Medulla oblongata (tissue), 1 donor: ENCODE measurements around the gene TRIM39.

Source experiments
- DNase-seq: peaks from one replicate; pipeline ENCODE4 v3.0.0-alpha.2; 2015; ENCODE audit errors: extremely low spot score

Gene TRIM39

DNA sequence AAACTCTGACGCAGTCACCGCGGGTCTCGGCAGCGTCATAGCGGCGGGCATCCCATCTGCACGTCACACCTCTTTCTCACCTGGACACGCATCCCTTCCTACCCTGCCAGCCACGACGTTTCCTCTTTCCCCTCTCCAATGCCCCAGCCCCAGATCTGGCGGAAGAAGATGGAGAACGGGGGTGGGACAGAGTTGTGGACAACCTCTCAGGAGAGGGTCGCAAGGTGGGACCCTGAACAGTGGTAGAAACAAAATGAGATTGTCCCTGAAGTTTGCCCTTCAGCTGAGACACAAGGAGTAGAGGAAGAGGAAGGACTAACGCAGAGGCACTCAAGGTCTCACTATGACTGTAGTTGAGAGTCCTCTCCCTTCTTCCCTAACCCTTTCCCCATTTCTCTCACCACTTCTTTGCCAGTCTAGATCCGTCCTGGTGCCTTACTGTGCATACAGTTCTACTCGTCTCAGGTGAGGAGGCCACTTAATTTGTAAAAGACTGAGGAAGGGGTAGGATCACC is 562 bp downstream of the TRIM39 start:
- no peak for DNase-seq

DNA sequence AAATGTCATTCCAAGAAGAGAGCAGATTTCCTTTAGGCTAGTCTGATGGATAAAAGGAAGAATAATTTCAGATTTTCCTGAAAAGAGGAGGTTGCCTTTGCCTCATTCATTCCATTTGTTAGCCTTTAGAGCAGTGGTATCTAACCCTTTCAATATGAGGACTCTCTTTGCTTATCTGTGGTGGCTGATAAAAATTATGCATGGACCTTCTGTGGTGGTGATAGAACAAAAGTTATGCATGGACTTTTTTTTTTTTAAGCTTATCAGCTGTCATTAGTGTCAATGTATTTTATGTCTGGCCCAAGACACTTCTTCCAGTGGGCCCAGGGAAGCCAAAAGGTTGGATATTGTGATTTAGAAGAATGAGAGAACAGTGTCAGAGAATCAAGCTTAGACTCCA is 1.7 kb downstream of the TRIM39 start:
- DNase-seq, result no peak

DNA sequence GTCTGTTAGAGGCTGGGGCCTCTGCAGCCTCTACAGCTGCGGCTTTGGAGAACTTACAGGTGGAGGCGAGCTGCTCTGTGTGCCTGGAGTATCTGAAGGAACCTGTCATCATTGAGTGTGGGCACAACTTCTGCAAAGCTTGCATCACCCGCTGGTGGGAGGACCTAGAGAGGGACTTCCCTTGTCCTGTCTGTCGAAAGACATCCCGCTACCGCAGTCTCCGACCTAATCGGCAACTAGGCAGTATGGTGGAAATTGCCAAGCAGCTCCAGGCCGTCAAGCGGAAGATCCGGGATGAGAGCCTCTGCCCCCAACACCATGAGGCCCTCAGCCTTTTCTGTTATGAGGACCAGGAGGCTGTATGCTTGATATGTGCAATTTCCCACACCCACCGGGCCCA is 2.6 kb downstream of the TRIM39 start:
- DNase-seq, result no peak

DNA sequence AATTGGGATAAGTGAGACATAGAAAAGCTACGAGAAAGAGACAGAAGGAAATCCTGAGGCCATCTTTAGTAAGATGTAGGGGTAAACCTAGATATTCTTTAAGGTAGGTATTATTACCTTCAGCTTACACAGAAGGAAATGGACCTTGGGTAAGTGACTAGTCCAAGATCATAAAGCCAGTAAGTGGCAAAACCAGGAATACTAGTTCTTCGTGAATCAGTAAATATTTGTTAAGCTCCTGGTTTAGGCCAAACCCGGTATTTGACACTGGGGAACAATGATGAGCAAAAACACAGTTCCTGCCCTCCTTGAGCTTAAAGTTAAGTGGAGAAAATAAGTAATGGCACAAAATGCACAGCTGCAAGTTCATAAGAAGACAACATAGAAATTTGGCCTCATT is 5.3 kb downstream of the TRIM39 start:
- DNase-seq, result no peak

DNA sequence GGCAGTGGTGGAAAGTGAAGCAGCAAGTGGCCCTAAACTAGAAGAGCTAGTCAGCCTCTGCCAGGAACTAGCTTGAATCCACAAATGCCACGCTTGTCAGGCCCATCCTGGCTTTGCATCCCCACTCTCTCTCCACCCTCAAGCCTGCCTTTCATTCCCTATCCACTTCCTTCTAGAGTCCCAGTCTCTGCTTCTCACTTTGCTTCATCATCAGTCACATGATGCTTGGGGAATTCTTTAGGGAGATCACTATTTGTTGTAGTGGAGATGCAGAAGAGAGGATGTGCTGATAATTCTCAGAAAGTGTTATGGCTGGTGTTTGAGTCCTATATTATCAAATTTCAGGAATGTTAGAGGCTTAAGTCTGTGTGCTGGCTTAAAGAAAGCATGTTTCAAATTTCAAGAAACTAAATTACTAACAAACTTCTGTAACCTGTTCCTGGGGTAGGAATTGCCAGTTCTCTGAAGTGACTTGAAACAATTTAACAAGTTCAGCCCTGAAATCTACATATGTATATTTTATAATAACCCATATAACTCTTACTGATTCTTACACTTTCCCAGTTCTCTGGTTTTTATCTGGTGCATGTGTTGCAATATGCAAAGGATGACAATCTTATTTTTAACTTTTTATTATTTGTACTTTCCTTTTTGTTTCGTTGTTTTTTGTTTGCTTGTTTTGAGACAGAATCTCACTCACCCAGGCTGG is 7.5 kb downstream of the TRIM39 start:
- no peak for DNase-seq

DNA sequence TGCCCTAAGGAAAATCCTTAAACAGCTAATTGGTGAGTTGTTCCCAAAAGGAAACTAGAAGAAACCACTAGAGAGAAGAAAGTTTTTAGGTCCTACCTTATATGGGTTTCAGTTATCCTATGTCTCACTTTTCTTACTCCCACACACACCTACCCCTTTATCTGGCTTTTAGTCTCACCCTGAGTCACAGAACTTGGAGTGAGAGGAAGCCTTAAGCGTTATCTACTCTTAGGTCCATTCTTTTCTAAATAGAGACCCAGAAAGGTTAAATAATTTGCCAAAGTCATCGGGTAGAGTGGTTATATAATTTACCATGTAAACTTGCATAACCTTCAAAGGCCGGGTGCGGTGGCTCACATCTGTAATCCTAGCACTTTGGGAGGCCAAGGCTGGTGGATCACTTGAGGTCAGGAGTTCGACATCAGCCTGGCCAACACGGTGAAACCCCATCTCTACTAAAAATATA is 13.9 kb downstream of the TRIM39 start:
- no peak for DNase-seq

DNA sequence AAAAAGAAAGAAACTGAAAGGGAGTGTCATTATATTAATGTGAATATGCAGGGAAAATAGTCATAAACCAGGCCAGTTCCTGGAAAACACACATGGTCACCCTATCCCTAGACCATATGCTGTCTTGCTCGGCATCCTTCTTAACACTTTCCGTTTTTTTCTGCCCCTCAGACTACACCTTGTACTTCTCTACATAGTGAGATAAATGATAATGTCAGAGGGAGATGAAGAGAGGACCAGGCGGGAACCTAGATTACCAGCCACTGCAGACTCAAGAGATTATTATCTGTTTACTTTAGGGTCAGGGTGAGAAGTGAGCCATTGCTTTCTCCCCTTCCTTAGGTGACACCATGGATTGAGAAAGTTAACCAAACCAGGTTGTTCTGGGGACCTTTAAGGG is 14.5 kb downstream of the TRIM39 start:
- DNase-seq, result no peak

DNA sequence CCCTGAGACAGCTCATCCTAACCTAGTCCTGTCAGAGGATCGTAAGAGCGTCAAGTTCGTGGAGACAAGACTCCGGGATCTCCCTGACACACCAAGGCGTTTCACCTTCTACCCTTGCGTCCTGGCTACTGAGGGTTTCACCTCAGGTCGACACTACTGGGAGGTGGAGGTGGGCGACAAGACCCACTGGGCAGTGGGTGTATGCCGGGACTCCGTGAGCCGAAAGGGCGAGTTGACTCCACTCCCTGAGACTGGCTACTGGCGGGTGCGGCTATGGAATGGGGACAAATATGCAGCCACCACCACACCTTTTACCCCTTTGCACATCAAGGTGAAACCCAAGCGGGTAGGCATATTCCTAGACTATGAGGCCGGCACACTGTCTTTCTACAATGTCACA is 15.0 kb downstream of the TRIM39 start:
- no peak for DNase-seq

DNA sequence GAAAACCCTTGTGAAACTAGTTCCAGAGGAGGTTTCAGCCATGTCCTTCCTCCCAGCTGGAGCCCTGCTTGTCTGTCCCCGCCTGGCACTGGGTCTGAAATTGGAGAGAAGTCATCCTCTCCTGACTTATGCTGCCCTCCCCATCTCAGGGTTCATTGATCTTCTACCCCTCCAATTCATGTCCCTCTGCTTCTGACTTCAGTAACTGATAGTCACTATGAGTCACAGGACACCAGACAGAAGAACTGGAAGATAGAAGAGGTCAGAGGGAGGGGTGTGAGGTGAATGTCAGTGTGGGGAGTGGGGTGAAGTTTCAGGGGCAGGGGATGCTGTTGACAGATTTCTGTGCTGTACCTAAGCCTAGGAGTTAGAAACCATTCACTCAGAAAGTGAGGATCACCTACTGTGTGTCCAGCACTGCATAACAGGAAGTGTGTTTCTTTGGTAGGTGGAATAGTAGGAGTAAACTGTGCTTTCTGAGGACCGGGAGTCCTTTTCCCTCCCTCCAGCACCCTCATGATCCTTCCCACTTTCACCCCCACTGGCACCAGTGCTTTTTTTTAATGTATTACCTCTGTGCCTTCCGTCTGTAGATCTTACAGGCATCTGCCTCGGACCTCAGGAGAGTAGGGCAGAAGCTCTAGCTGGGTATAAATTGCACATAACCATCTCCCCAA is 17.6 kb downstream of the TRIM39 start:
- DNase-seq, result no peak

DNA sequence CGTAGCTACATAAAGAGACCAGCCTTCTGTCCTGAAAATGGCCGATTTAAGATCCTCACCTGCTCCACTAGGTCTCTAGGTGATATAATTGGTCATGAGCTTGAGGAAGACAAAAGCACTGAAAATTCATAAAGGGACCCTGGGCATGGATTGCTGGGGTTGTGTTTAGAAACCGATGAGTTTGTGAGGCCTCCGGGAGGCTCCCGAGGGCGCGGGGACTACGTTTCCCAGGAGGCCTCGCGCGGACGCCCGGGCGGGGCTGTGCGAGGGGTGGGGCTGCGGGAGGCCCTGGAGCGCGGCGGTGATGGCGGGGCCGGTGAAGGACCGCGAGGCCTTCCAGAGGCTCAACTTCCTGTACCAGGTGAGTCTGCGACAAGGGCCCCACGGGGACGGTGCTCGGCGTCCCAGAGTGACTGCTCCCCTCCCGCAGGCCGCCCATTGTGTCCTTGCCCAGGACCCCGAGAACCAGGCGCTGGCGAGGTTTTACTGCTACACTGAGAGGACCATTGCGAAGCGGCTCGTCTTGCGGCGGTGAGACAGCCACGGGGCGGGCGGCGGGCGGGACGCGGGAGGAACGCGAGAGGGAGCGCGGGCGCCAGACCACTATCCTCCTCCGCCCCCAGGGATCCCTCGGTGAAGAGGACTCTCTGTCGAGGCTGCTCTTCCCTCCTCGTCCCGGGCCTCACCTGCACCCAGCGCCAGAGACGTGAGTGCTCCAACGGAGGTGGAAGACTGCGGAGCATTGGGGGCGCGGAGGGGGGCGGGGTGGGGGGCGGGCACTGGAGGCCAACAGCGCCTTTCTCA is 18.3 kb downstream of the TRIM39 start, which contains the start of gene RPP21:
Gene RPP21 (plus strand): TSS at position 289 of the 804 bp plus-strand sequence. CDS start 16 bp downstream, at position 305.
- peak; percentile 86 for DNase-seq

DNA sequence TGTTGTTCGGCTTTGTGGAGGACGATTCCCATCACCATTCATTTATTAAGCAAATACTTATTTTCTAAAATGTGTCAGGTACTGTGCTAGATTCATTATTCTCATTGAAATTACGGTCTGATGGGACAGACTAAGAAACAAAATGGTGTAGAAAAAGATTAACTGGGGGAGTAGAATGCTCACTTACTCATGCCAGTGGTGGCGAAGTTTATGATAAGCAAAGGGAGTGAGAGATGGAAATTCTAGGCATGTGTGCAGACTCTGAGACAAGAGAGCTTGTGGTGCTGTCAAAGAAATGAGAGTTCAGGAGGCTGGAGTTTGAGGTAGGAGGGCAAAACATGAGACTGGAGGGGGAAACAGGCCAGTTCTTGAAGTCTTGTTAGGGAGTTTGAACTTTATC is 19.1 kb downstream of the TRIM39 start:
- no peak for DNase-seq

DNA sequence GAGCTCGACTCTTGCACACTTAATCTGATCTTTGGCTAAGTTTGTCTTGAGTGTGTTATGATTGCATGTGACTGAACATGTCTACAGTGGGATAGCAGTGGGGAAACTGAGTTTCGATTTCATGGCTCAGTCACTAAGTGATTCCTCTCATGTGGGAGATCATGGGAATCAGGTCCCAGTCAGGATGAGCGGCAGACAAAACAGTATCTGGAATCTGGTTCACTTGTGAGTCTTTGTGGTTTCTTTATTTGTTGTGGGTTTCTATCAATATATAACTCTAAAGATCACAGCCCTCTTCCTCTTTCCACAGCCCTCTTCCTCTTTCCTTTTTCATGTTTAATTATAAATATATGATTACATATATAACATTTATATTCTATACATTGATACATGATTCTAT is 22.2 kb downstream of the TRIM39 start:
- DNase-seq, result no peak

DNA sequence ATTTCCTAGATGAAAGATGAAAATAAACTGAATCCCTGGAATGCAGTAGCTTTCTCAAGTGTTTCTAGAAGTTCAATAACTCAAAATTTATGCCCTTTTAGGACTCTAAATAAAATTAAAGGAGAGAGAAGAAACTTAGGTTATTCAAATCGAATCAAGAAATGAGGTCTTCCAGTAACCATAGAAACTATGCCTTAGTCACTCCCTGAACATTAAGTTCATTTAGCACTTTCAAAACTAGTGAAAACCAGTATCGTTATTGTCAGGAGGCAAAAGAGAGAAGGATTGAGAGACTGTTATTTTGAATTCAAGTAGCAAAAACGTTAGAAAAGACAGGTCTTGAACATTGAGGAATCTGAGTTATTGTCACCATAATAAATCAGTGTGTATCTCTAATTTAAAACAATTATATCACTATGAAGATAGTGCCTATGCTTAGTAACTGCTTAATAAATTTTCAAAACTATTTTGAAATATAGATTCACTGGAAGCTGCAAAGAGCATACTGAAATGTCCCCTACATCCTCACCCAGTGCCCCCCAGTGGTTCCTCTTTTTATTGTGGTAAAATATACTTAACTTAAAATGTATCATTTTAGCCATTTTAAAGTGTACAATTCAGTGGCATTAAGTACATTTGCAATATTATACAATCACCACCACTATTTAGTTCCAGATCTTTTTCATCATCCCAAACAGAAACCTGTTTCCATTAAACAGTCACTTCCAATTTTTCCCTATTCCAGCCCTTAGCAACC is 22.9 kb downstream of the TRIM39 start:
- DNase-seq, result no peak

DNA sequence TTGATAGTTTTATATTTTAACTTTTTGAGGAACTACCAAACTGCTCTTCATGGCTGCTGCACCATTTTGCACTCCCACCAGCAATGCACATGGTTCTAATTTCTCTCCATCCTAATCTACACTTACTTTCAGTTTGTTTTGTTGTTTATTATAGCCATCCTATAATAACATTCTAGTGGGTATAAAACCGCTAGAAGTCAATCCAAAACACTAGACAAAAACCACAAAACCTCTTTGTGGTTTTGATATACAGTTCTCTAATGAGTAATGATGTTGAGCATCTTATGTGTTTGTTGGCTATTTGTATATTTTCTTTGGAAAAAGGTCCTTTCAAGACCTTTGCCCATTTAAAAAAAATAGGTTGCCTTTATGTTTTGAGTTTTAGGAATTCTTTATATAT is 23.8 kb downstream of the TRIM39 start:
- no peak for DNase-seq

DNA sequence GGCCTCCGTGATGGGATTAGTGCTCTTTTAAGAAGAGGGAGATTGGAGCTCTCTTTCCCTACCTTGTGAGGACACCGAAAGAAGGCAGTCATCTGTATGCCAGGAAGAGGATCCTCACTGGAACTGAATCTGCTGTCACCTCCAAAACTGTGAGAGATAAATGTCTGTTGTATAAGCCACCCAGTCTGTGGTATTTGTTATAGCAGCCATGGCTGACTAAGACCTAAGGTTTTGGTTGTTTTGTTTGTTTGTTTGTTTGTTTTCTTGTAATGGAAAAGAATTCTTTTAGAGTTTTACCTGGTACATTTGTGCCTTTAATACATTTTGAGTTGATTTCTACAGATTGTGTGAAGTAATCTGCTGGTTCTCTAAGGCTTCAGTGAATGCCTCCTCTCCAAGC is 25.8 kb downstream of the TRIM39 start:
- no peak for DNase-seq

DNA sequence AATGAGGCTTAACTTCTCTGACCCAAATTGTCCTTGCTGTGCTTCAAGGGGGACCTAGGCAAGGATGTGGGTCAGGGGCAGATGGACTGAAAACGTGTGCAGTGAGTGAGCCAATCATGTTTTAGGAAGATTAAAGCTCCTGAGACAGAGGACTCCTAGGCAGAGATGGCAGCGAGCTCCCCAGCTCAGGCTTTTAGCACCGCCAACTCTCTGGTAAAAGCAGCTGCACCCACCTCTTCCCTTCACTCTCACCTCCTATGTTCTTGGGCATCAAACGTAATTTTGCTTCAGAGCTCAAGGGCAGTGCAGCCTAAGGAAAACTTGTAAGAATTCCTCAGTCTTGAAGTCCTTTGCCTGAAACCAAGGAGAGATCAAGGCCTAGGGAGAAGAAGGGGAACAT is 28.6 kb downstream of the TRIM39 start:
- no peak for DNase-seq

DNA sequence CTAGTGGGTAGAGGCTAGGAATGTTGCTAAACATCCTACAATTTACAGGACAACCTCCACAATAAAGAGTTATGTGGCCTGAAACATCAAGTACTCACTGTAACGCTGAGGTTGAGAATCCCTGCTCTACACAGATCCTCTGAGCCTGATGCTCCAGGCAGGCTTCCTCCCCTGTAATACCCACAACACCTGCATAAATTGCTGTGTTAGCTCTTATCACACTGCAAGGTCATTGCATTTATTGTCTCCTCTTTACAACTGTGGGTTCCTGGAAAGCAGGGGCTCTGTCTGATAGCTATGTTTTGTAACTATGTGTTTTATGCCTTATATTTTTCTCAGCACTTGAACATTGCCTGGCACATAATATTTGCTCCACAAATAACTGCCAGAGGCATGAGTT is 29.8 kb downstream of the TRIM39 start:
- DNase-seq, result no peak

DNA sequence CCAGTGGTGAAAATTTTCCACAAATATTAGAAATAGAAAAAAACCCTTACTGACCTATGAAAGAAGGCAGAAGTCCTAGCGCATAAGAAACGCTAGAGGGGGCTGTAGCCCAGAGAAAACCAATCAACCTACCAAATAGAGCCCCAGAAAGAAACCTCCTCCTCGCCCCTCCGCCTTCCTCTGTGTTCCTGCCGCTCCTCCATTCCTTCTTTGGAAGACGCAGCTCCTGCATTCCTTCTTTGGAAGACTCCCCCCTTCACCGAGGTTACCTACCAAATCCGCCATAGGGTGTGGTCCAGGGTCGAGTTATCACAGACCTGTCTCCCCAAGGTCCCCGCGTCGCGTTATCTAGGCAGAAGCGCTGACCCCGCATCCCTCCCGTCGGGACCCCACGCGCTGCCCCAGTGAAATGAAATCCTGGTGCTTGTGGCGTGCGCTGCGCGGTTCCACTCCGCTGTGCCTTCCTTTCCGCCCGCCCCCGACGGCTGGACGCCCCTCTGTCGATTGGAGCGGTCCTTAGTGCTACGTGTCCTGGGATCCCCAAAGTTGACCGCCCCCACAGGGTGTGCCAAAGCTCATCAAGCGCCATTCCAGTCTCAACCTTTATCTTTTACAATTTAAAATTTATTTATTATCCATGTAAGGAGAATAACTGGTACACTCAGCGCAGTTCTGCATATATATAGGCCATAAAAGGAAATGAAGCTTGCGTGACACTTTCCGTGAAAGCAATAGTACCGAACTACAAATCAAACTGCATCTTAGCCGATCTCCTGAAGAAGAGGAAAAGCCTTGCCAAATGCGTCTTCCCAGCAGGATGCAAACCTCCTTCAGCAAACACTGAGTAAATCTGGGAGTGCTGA is 31.2 kb downstream of the TRIM39 start:
- DNase-seq, result peak; percentile 71

DNA sequence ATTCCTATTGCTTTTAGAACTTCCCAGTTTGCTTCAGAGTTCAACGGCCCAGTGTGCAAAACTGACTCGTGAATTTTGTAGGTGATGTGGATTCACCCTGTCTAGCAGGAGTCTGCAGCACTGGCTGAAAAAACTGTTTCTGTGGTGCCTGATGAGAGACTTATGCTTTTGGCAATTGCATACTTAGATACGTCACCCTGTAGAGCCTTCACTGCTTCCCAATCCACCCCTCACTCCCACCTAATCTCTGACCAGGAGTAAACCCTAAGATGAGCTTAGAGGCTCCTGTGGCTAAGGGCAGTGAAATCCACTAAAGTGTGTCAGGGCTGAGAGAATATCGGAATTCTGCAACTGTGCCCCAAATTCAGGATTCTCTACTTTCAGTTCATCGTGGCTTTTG is 32.5 kb downstream of the TRIM39 start:
- no peak for DNase-seq

DNA sequence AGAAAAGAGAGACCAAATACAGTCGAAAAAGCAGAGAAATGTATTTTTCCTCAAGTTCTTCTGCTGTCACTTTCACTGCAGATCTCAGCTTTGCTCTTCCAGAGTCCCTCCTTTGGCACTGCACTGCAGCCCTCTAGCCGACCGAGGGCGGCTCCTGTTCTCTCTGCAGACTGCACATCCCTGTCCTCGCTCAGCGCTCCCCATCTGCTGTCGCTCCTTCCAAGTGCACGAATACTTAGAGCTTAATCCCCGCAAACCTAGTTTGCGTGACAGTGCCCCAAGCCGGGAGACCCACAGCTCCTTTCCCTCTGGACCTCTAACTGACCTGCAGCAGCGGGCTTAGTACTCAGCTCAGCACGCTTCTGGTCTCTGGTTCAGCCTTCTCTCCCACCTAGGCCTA is 33.4 kb downstream of the TRIM39 start:
- no peak for DNase-seq

DNA sequence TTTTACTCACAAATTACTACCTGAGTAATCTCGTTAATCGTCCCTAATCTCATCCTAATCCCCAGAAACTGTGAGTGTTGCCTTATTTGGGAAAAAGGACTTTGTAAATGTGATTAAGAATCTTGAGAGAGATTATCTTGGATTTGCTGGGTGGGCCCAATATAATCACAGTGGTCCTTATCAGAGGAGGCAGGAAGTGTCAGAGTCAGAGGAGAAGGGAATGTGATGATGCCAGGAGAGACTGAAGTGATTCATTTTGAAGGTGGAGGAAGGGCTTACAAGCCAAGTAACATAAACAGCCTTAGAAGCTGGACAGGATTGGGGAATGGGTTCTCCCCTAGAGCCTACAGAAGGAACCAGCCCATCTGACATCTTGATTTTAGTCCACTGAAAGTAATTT is 34.9 kb downstream of the TRIM39 start:
- no peak for DNase-seq
